ENCODE data around the gene COX7A2L.

- TF ChIP-seq SIN3A (IDR thresholded peaks at IDR 0.05; ENCODE audit: borderline replicate concordance, insufficient read depth, low read length) (no peak), POLR2AphosphoS5 (IDR thresholded peaks at IDR 0.05; ENCODE audit: low read depth, low read length) (no peak), TAF1 (IDR thresholded peaks at IDR 0.05; ENCODE audit: borderline replicate concordance, insufficient read depth, low read length) (no peak)
- TF ChIP-seq, protein P1, sequence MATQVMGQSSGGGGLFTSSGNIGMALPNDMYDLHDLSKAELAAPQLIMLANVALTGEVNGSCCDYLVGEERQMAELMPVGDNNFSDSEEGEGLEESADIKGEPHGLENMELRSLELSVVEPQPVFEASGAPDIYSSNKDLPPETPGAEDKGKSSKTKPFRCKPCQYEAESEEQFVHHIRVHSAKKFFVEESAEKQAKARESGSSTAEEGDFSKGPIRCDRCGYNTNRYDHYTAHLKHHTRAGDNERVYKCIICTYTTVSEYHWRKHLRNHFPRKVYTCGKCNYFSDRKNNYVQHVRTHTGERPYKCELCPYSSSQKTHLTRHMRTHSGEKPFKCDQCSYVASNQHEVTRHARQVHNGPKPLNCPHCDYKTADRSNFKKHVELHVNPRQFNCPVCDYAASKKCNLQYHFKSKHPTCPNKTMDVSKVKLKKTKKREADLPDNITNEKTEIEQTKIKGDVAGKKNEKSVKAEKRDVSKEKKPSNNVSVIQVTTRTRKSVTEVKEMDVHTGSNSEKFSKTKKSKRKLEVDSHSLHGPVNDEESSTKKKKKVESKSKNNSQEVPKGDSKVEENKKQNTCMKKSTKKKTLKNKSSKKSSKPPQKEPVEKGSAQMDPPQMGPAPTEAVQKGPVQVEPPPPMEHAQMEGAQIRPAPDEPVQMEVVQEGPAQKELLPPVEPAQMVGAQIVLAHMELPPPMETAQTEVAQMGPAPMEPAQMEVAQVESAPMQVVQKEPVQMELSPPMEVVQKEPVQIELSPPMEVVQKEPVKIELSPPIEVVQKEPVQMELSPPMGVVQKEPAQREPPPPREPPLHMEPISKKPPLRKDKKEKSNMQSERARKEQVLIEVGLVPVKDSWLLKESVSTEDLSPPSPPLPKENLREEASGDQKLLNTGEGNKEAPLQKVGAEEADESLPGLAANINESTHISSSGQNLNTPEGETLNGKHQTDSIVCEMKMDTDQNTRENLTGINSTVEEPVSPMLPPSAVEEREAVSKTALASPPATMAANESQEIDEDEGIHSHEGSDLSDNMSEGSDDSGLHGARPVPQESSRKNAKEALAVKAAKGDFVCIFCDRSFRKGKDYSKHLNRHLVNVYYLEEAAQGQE (IDR thresholded peaks at IDR 0.05; ENCODE audit: insufficient read depth in 1 of 2, low read depth in 2 of 2, low read length in 2 of 2), result no peak
Observed at GRCh38 chr2:42359965-42360483, 993 bp downstream of the COX7A2L start.
